Measurements from ENCODE around the gene PLBD1. TPM values are rescaled to one million over a fixed set of nuclear protein-coding genes. Genes with fewer than 3 reads are reported as not detected.

PLBD1 gene
- total and polyA plus RNA-seq, 12 donors, result 6.4 to 45.1 (median 27.6) TPM

Other genes with a start within 250 kb of the PLBD1 start
- 10 to 100 TPM; 37.9 to 85.8 (median 67.3) TPM for gene ATF7IP, start 202.2 kb downstream of the PLBD1 start, total RNA-seq
- 10 to 100 TPM in 1 of 2 donors, 1 to 10 TPM in 1; 4.0 to 13.4 TPM for gene ATF7IP, start 202.2 kb downstream of the PLBD1 start, polyA plus RNA-seq
- under 1 TPM in 2 of 10 donors, not detected in 8; 0.06 to 0.15 TPM for gene GUCY2C, start 128.7 kb upstream of the PLBD1 start, total RNA-seq
- gene GUCY2C, start 128.7 kb upstream of the PLBD1 start, polyA plus RNA-seq, result under 1 TPM in 1 of 2 donors, not detected in 1; 0.01 TPM
- 10 to 100 TPM; 47.6 to 62.3 (median 56.0) TPM for gene WBP11, start 235.6 kb upstream of the PLBD1 start, total RNA-seq
- gene WBP11, start 235.6 kb upstream of the PLBD1 start, polyA plus RNA-seq, result 10 to 100 TPM; 11.9 to 27.6 TPM
- gene C12orf60, start 235.8 kb upstream of the PLBD1 start, total RNA-seq, result 1 to 10 TPM; 1.2 to 5.8 (median 3.7) TPM
- gene C12orf60, start 235.8 kb upstream of the PLBD1 start, polyA plus RNA-seq, result 1 to 10 TPM; 3.4 to 5.5 TPM
- gene SMCO3, start 246.3 kb upstream of the PLBD1 start, total RNA-seq, result under 1 TPM in 5 of 10 donors, not detected in 5; 0.10 to 0.24 (median 0.12) TPM
- gene SMCO3, start 246.3 kb upstream of the PLBD1 start, polyA plus RNA-seq, result 1 to 10 TPM in 1 of 2 donors, under 1 TPM in 1; 0.14 to 1.3 TPM

Data from heart right ventricle (tissue), 12 donors.